KMS-11 (cell line): Measurements from ENCODE around the gene DUSP11.
A peak's percentile ranks its signal among the peaks of the same experiment; 100 is the strongest.

Experiments
- H2AFZ ChIP-seq: fragments of 200-600 bp; sonication (generic); 2 replicates; pipeline ENCODE4 v1.6.1; 2016; ENCODE audit warnings: antibody characterized with exemption, mixed run types, low read depth
- H3K27ac ChIP-seq: fragments of 200-600 bp; sonication (generic); 2 replicates; pipeline ENCODE4 v1.6.1; 2016; ENCODE audit warnings: mild to moderate bottlenecking, mixed run types
- H3K27me3 ChIP-seq: fragments of 200-600 bp; sonication (generic); 2 replicates; pipeline ENCODE4 v1.6.1; 2017; ENCODE audit warnings: mild to moderate bottlenecking, low read depth, mixed run types, moderate library complexity; ENCODE audit not compliant: insufficient read depth
- H3K36me3 ChIP-seq: fragments of 200-600 bp; sonication (generic); 2 replicates; pipeline ENCODE4 v1.6.1; 2017; ENCODE audit warnings: mild to moderate bottlenecking, mixed run types; ENCODE audit not compliant: insufficient read depth
- H3K4me1 ChIP-seq: fragments of 200-600 bp; sonication (generic); 2 replicates; pipeline ENCODE4 v1.6.1; 2016; ENCODE audit warnings: mild to moderate bottlenecking, low read depth, mixed run types; ENCODE audit not compliant: poor library complexity, severe bottlenecking
- H3K4me2 ChIP-seq: fragments of 200-600 bp; sonication (generic); 2 replicates; pipeline ENCODE4 v1.7.0; 2016; ENCODE audit warnings: mild to moderate bottlenecking, mixed run types
- H3K4me3 ChIP-seq: fragments of 200-600 bp; sonication (generic); IDR thresholded peaks from 2 replicates; pipeline ENCODE4 v1.6.1; 2017; ENCODE audit warnings: low read depth, low read length, mixed read lengths; ENCODE audit not compliant: insufficient read depth
- H3K79me2 ChIP-seq: fragments of 200-600 bp; sonication (generic); 2 replicates; pipeline ENCODE4 v1.6.1; 2016; ENCODE audit warnings: low read depth, mixed run types; ENCODE audit not compliant: insufficient read depth
- H3K9ac ChIP-seq: fragments of 200-600 bp; sonication (generic); 2 replicates; pipeline ENCODE4 v1.6.1; 2016; ENCODE audit warnings: mild to moderate bottlenecking, mixed run types
- H4K20me1 ChIP-seq: fragments of 200-600 bp; sonication (generic); 2 replicates; pipeline ENCODE4 v1.6.1; 2016; ENCODE audit warnings: mild to moderate bottlenecking, mixed run types; ENCODE audit not compliant: insufficient read depth
- CTCF ChIP-seq: fragments of 200-600 bp; sonication (generic); conservative IDR thresholded peaks from 2 replicates; pipeline ENCODE4 v1.6.1; 2017; ENCODE audit warnings: low read depth, mild to moderate bottlenecking, antibody characterized with exemption, low read length, moderate library complexity, mixed read lengths

The DUSP11 gene

GRCh38 chr2:73827018-73827417, 47.1 kb upstream of the DUSP11 start:
- Histone ChIP-seq H3K36me3 (no peaks in the 10 kb centered on the region), H3K79me2 (peaks cover 5% of the 10 kb centered on the region; the same call in 1 of the 2 replicates), H3K27me3 (no peaks in the 10 kb centered on the region), H3K27ac (no peak overlapping the region), H3K4me3 (no peak overlapping the region), H3K4me2 (no peak overlapping the region), H4K20me1 (no peaks in the 10 kb centered on the region), H3K9ac (no peak overlapping the region), H2AFZ (no peak overlapping the region), H3K4me1 (peaks cover 40% of the 10 kb centered on the region)
- peak; percentile 27; the same call in 1 of the 2 replicates for TF ChIP-seq CTCF

GRCh38 chr2:73825408-73825807, 45.5 kb upstream of the DUSP11 start:
- H3K9ac ChIP-seq: no peak overlapping the region

GRCh38 chr2:73823916-73824523, 44.1 kb upstream of the DUSP11 start:
- no peak overlapping the region for H3K9ac ChIP-seq
- H3K4me3 ChIP-seq: no peak overlapping the region
- no peaks in the 10 kb centered on the region for H3K36me3 ChIP-seq
- peak; percentile 90 for TF ChIP-seq CTCF
- no peak overlapping the region for H3K27ac ChIP-seq
- H3K4me1 ChIP-seq: peaks cover 28% of the 10 kb centered on the region
- H4K20me1 ChIP-seq: no peaks in the 10 kb centered on the region
- H3K4me2 ChIP-seq: no peak overlapping the region
- H3K79me2 ChIP-seq: no peaks in the 10 kb centered on the region
- H2AFZ ChIP-seq: no peak overlapping the region
- H3K27me3 ChIP-seq: no peaks in the 10 kb centered on the region

More at GRCh38 chr2:73825408-73825807, 45.5 kb upstream of the DUSP11 start:
- H3K4me1 ChIP-seq: peaks cover 39% of the 10 kb centered on the region
- no peak overlapping the region for H2AFZ ChIP-seq
- H3K27me3 ChIP-seq: no peaks in the 10 kb centered on the region
- TF ChIP-seq CTCF: no peak
- no peak overlapping the region for H3K4me3 ChIP-seq
- H3K36me3 ChIP-seq: no peaks in the 10 kb centered on the region
- H4K20me1 ChIP-seq: no peaks in the 10 kb centered on the region
- peaks cover 5% of the 10 kb centered on the region; the same call in 1 of the 2 replicates for H3K79me2 ChIP-seq
- H3K27ac ChIP-seq: no peak overlapping the region
- no peak overlapping the region for H3K4me2 ChIP-seq

- Histone ChIP-seq H3K4me2 (no peak overlapping the region), H3K27me3 (no peaks in the 10 kb centered on the region), H4K20me1 (no peaks in the 10 kb centered on the region), H3K27ac (no peak overlapping the region), H3K79me2 (no peaks in the 10 kb centered on the region), H3K36me3 (no peaks in the 10 kb centered on the region), H3K4me1 (peaks cover 28% of the 10 kb centered on the region), H3K4me3 (no peak overlapping the region), H2AFZ (no peak overlapping the region), H3K9ac (no peak overlapping the region)
- no peak for TF ChIP-seq CTCF
Measured at GRCh38 chr2:73823416-73823815, 43.5 kb upstream of the DUSP11 start.
